Measurements from ENCODE around the gene KSR2. TPM values are rescaled to one million over a fixed set of nuclear protein-coding genes. Genes with fewer than 3 reads are reported as not detected.
"Not testable (repeated sequence)": the region's sequence is repeated elsewhere in the genome, so short reads cannot be mapped to it uniquely, and the experiment has no call there.

KSR2 gene
- total RNA-seq, 1 experiment from 2014 or later = 0.14 TPM

- in situ Hi-C loops (cut with HindIII; ENCODE audit: low pct_unique_long_range_greater_than_20kb, low sequenced_read_pairs) = no loop called here
- no peak for DNase-seq (ENCODE audit: low read depth)
Measured at GRCh38 chr12:117903110-117903840, 65.5 kb downstream of the KSR2 start.

- in situ Hi-C loops (cut with HindIII; ENCODE audit: low pct_unique_long_range_greater_than_20kb, low sequenced_read_pairs) = no loop called here
- DNase-seq (ENCODE audit: low read depth) = no peak
Measured at GRCh38 chr12:117901631-117902030, 67.2 kb downstream of the KSR2 start.

GRCh38 chr12:117900561-117900960, 68.2 kb downstream of the KSR2 start:
- DNase-seq (ENCODE audit: low read depth) = no peak
- in situ Hi-C loops (cut with HindIII; ENCODE audit: low pct_unique_long_range_greater_than_20kb, low sequenced_read_pairs) = no loop called here

GRCh38 chr12:117897372-117898161, 71.2 kb downstream of the KSR2 start:
- in situ Hi-C loops (cut with HindIII; ENCODE audit: low pct_unique_long_range_greater_than_20kb, low sequenced_read_pairs) = no loop called here

GRCh38 chr12:117896009-117896408, 72.8 kb downstream of the KSR2 start:
- no peak for DNase-seq (ENCODE audit: low read depth)
- in situ Hi-C loops (cut with HindIII; ENCODE audit: low pct_unique_long_range_greater_than_20kb, low sequenced_read_pairs) = no loop called here

More at GRCh38 chr12:117897372-117898161, 71.2 kb downstream of the KSR2 start:
- no peak for DNase-seq (ENCODE audit: low read depth)

GRCh38 chr12:117892441-117892840, 76.3 kb downstream of the KSR2 start:
- in situ Hi-C loops (cut with HindIII; ENCODE audit: low pct_unique_long_range_greater_than_20kb, low sequenced_read_pairs) = no loop called here
- DNase-seq (ENCODE audit: low read depth) = no peak

- DNase-seq (ENCODE audit: low read depth); in situ Hi-C loops (cut with HindIII; ENCODE audit: low pct_unique_long_range_greater_than_20kb, low sequenced_read_pairs): not testable (repeated sequence)
Measured at GRCh38 chr12:117891265-117891664, 77.5 kb downstream of the KSR2 start.

GRCh38 chr12:117890644-117891043, 78.1 kb downstream of the KSR2 start:
- no peak for DNase-seq (ENCODE audit: low read depth)
- in situ Hi-C loops (cut with HindIII; ENCODE audit: low pct_unique_long_range_greater_than_20kb, low sequenced_read_pairs) = no loop called here

GRCh38 chr12:117890137-117890536, 78.7 kb downstream of the KSR2 start:
- in situ Hi-C loops (cut with HindIII; ENCODE audit: low pct_unique_long_range_greater_than_20kb, low sequenced_read_pairs) = no loop called here
- no peak for DNase-seq (ENCODE audit: low read depth)

GRCh38 chr12:117889098-117889497, 79.7 kb downstream of the KSR2 start:
- in situ Hi-C loops (cut with HindIII; ENCODE audit: low pct_unique_long_range_greater_than_20kb, low sequenced_read_pairs) = no loop called here
- no peak for DNase-seq (ENCODE audit: low read depth)

- in situ Hi-C loops (cut with HindIII; ENCODE audit: low pct_unique_long_range_greater_than_20kb, low sequenced_read_pairs) = no loop called here
- no peak for DNase-seq (ENCODE audit: low read depth)
Measured at GRCh38 chr12:117885211-117885610, 83.6 kb downstream of the KSR2 start.

GRCh38 chr12:117884161-117884560, 84.6 kb downstream of the KSR2 start:
- no peak for DNase-seq (ENCODE audit: low read depth)
- in situ Hi-C loops (cut with HindIII; ENCODE audit: low pct_unique_long_range_greater_than_20kb, low sequenced_read_pairs) = no loop called here

GRCh38 chr12:117882603-117883184, 86.1 kb downstream of the KSR2 start:
- in situ Hi-C loops (cut with HindIII; ENCODE audit: low pct_unique_long_range_greater_than_20kb, low sequenced_read_pairs) = no loop called here
- no peak for DNase-seq (ENCODE audit: low read depth)

- in situ Hi-C loops (cut with HindIII; ENCODE audit: low pct_unique_long_range_greater_than_20kb, low sequenced_read_pairs) = no loop called here
- no peak for DNase-seq (ENCODE audit: low read depth)
Measured at GRCh38 chr12:117882181-117882580, 86.6 kb downstream of the KSR2 start.

GRCh38 chr12:117881517-117881916, 87.3 kb downstream of the KSR2 start:
- no peak for DNase-seq (ENCODE audit: low read depth)
- in situ Hi-C loops (cut with HindIII; ENCODE audit: low pct_unique_long_range_greater_than_20kb, low sequenced_read_pairs) = no loop called here

- DNase-seq (ENCODE audit: low read depth) = no peak
- in situ Hi-C loops (cut with HindIII; ENCODE audit: low pct_unique_long_range_greater_than_20kb, low sequenced_read_pairs) = no loop called here
Measured at GRCh38 chr12:117878605-117879004, 90.2 kb downstream of the KSR2 start.

GRCh38 chr12:117876436-117876816, 92.4 kb downstream of the KSR2 start:
- no peak for DNase-seq (ENCODE audit: low read depth)
- in situ Hi-C loops (cut with HindIII; ENCODE audit: low pct_unique_long_range_greater_than_20kb, low sequenced_read_pairs) = no loop called here

GRCh38 chr12:117875744-117876435, 92.9 kb downstream of the KSR2 start:
- no peak for DNase-seq (ENCODE audit: low read depth)

More at GRCh38 chr12:117875744-117876435, 92.9 kb downstream of the KSR2 start:
- in situ Hi-C loops (cut with HindIII; ENCODE audit: low pct_unique_long_range_greater_than_20kb, low sequenced_read_pairs) = no loop called here
